ENCODE data around the gene MYH7. TPM values are rescaled to one million over a fixed set of nuclear protein-coding genes. Genes with fewer than 3 reads are reported as not detected.

Gene MYH7
- total RNA-seq, 1 experiment from 2014 or later: 0.20 TPM

Other genes starting within 250 kb of the MYH7 start
- not detected in 2 replicates for gene RNF212B, start 197.7 kb downstream of the MYH7 start, total RNA-seq (2014; rRNA removed; shearing (Covaris generic))
- gene HOMEZ, start 149.5 kb downstream of the MYH7 start, total RNA-seq (2014; rRNA removed; shearing (Covaris generic)): 10.4 and 11.2 TPM in 2 replicates
- 6.6 and 9.7 TPM in 2 replicates for gene PPP1R3E, start 132.8 kb downstream of the MYH7 start, total RNA-seq (2014; rRNA removed; shearing (Covaris generic))
- 19.0 and 22.3 TPM in 2 replicates for gene BCL2L2, start 128.8 kb downstream of the MYH7 start, total RNA-seq (2014; rRNA removed; shearing (Covaris generic))
- gene PABPN1, start 114.2 kb downstream of the MYH7 start, total RNA-seq (2014; rRNA removed; shearing (Covaris generic)): 129 and 141 TPM in 2 replicates
- 2.7 and 2.8 TPM in 2 replicates for gene SLC22A17, start 82.8 kb downstream of the MYH7 start, total RNA-seq (2014; rRNA removed; shearing (Covaris generic))
- gene EFS, start 70.5 kb downstream of the MYH7 start, total RNA-seq (2014; rRNA removed; shearing (Covaris generic)): 22.5 and 26.4 TPM in 2 replicates
- not detected in 2 replicates for gene IL25, start 62.9 kb downstream of the MYH7 start, total RNA-seq (2014; rRNA removed; shearing (Covaris generic))
- gene CMTM5, start 58.6 kb downstream of the MYH7 start, total RNA-seq (2014; rRNA removed; shearing (Covaris generic)): 0.32 and 0.46 TPM in 2 replicates
- not detected in 2 replicates for gene MYH6, start 27.4 kb downstream of the MYH7 start, total RNA-seq (2014; rRNA removed; shearing (Covaris generic))
- gene NGDN, start 34.0 kb upstream of the MYH7 start, total RNA-seq (2014; rRNA removed; shearing (Covaris generic)): 76.5 and 85.2 TPM in 2 replicates
- 0.04 and 0.05 TPM in 2 replicates for gene ZFHX2, start 116.1 kb upstream of the MYH7 start, total RNA-seq (2014; rRNA removed; shearing (Covaris generic))
- 12.3 and 14.9 TPM in 2 replicates for gene THTPA, start 120.6 kb upstream of the MYH7 start, total RNA-seq (2014; rRNA removed; shearing (Covaris generic))
- gene AP1G2, start 132.1 kb upstream of the MYH7 start, total RNA-seq (2014; rRNA removed; shearing (Covaris generic)): not detected in 2 replicates
- gene JPH4, start 143.1 kb upstream of the MYH7 start, total RNA-seq (2014; rRNA removed; shearing (Covaris generic)): 0.10 TPM in 2 replicates
- 0.84 and 0.99 TPM in 2 replicates for gene DHRS2, start 200.7 kb upstream of the MYH7 start, total RNA-seq (2014; rRNA removed; shearing (Covaris generic))